ENCODE data around the gene STX18. TPM values are rescaled to one million over a fixed set of nuclear protein-coding genes. Genes with fewer than 3 reads are reported as not detected.

STX18 gene
- total and polyA plus RNA-seq, 4 donors, result 21.2 to 36.0 (median 27.9) TPM

- Histone ChIP-seq H3K9me3 (ENCODE audit: control insufficient read depth, low read length) (no peaks in the 10 kb centered on the region), H3K4me3 (ENCODE audit: low read length in 2 of 2) (no peak overlapping the region), H3K27ac (ENCODE audit: low read depth in 1 of 2, low read length in 2 of 2) (no peak overlapping the region), H3K36me3 (ENCODE audit: control insufficient read depth in 1 of 2, insufficient read depth in 2 of 2, low read length in 1 of 2) (no peaks in the 10 kb centered on the region), H3K4me1 (ENCODE audit: control insufficient read depth in 1 of 2, insufficient read depth in 2 of 2, low read length in 2 of 2) (no peaks in the 10 kb centered on the region), H3K27me3 (ENCODE audit: control insufficient read depth in 1 of 2, insufficient read depth in 2 of 2, low read length in 1 of 2) (no peaks in the 10 kb centered on the region)
- intact Hi-C loops (cut with DNase I), result no loop called here
- no peak for DNase-seq
- WGBS, 2 donors, result 75 to 83% methylated on average over 3 of the region's 3 CpGs
- ATAC-seq (ENCODE audit: low FRiP score), result no peak
These were observed 54.9 kb downstream of the STX18 start for GRCh38 chr4:4486969-4487368.

GRCh38 chr4:4485806-4486205 lies 56.0 kb downstream of the STX18 start:
- Histone ChIP-seq H3K4me3 (ENCODE audit: low read length in 2 of 2) (no peak overlapping the region), H3K36me3 (ENCODE audit: control insufficient read depth in 1 of 2, insufficient read depth in 2 of 2, low read length in 1 of 2) (no peaks in the 10 kb centered on the region), H3K4me1 (ENCODE audit: control insufficient read depth in 1 of 2, insufficient read depth in 2 of 2, low read length in 2 of 2) (no peaks in the 10 kb centered on the region), H3K27ac (ENCODE audit: low read depth in 1 of 2, low read length in 2 of 2) (no peak overlapping the region), H3K9me3 (ENCODE audit: control insufficient read depth, low read length) (no peaks in the 10 kb centered on the region), H3K27me3 (ENCODE audit: control insufficient read depth in 1 of 2, insufficient read depth in 2 of 2, low read length in 1 of 2) (no peaks in the 10 kb centered on the region)
- DNase-seq, result no peak
- intact Hi-C loops (cut with DNase I), result no loop called here
- 92 to 93% methylated on average over 10 of the region's 10 CpGs for WGBS, 2 donors
- ATAC-seq (ENCODE audit: low FRiP score), result no peak

GRCh38 chr4:4481399-4481994 lies 60.4 kb downstream of the STX18 start:
- WGBS, 2 donors, result 58 to 60% methylated on average over 3 of the region's 3 CpGs
- no peaks in the 10 kb centered on the region for H3K9me3 ChIP-seq (ENCODE audit: control insufficient read depth, low read length)
- no peaks in the 10 kb centered on the region for H3K27me3 ChIP-seq (ENCODE audit: control insufficient read depth in 1 of 2, insufficient read depth in 2 of 2, low read length in 1 of 2)
- no peak overlapping the region for H3K4me3 ChIP-seq (ENCODE audit: low read length in 2 of 2)
- DNase-seq (no peak), ATAC-seq (ENCODE audit: low FRiP score) (no peak)
- H3K27ac ChIP-seq (ENCODE audit: low read depth in 1 of 2, low read length in 2 of 2), result no peak overlapping the region
- intact Hi-C loops (cut with DNase I), result no loop called here
- no peaks in the 10 kb centered on the region for H3K4me1 ChIP-seq (ENCODE audit: control insufficient read depth in 1 of 2, insufficient read depth in 2 of 2, low read length in 2 of 2)
- H3K36me3 ChIP-seq (ENCODE audit: control insufficient read depth in 1 of 2, insufficient read depth in 2 of 2, low read length in 1 of 2), result no peaks in the 10 kb centered on the region

- 53% methylated on average over 6 of the region's 6 CpGs for WGBS, 2 donors
- H3K27ac ChIP-seq (ENCODE audit: low read depth in 1 of 2, low read length in 2 of 2), result no peak overlapping the region
These were observed 61.0 kb downstream of the STX18 start for GRCh38 chr4:4480685-4481398.

GRCh38 chr4:4480205-4480604 lies 61.6 kb downstream of the STX18 start:
- ATAC-seq (ENCODE audit: low FRiP score) (no peak), DNase-seq (no peak)
- H3K27me3 ChIP-seq (ENCODE audit: control insufficient read depth in 1 of 2, insufficient read depth in 2 of 2, low read length in 1 of 2), result no peaks in the 10 kb centered on the region
- H3K4me3 ChIP-seq (ENCODE audit: low read length in 2 of 2), result no peak overlapping the region
- H3K4me1 ChIP-seq (ENCODE audit: control insufficient read depth in 1 of 2, insufficient read depth in 2 of 2, low read length in 2 of 2), result no peaks in the 10 kb centered on the region
- 81 to 83% methylated on average over 7 of the region's 7 CpGs for WGBS, 2 donors
- H3K9me3 ChIP-seq (ENCODE audit: control insufficient read depth, low read length), result no peaks in the 10 kb centered on the region
- no peaks in the 10 kb centered on the region for H3K36me3 ChIP-seq (ENCODE audit: control insufficient read depth in 1 of 2, insufficient read depth in 2 of 2, low read length in 1 of 2)
- no peak overlapping the region for H3K27ac ChIP-seq (ENCODE audit: low read depth in 1 of 2, low read length in 2 of 2)
- intact Hi-C loops (cut with DNase I), result no loop called here

More at GRCh38 chr4:4480685-4481398, 61.0 kb downstream of the STX18 start:
- ATAC-seq (ENCODE audit: low FRiP score), result no peak
- no peak overlapping the region for H3K4me3 ChIP-seq (ENCODE audit: low read length in 2 of 2)
- H3K36me3 ChIP-seq (ENCODE audit: control insufficient read depth in 1 of 2, insufficient read depth in 2 of 2, low read length in 1 of 2), result no peaks in the 10 kb centered on the region
- H3K27me3 ChIP-seq (ENCODE audit: control insufficient read depth in 1 of 2, insufficient read depth in 2 of 2, low read length in 1 of 2), result no peaks in the 10 kb centered on the region
- H3K4me1 ChIP-seq (ENCODE audit: control insufficient read depth in 1 of 2, insufficient read depth in 2 of 2, low read length in 2 of 2), result no peaks in the 10 kb centered on the region
- intact Hi-C loops (cut with DNase I), result no loop called here
- no peak for DNase-seq
- H3K9me3 ChIP-seq (ENCODE audit: control insufficient read depth, low read length), result no peaks in the 10 kb centered on the region

- ATAC-seq (ENCODE audit: low FRiP score) (no peak), DNase-seq (no peak)
- H3K4me3 ChIP-seq (ENCODE audit: low read length in 2 of 2), result no peak overlapping the region
- no peaks in the 10 kb centered on the region for H3K9me3 ChIP-seq (ENCODE audit: control insufficient read depth, low read length)
- H3K4me1 ChIP-seq (ENCODE audit: control insufficient read depth in 1 of 2, insufficient read depth in 2 of 2, low read length in 2 of 2), result no peaks in the 10 kb centered on the region
- no peaks in the 10 kb centered on the region for H3K36me3 ChIP-seq (ENCODE audit: control insufficient read depth in 1 of 2, insufficient read depth in 2 of 2, low read length in 1 of 2)
- H3K27ac ChIP-seq (ENCODE audit: low read depth in 1 of 2, low read length in 2 of 2), result no peak overlapping the region
- H3K27me3 ChIP-seq (ENCODE audit: control insufficient read depth in 1 of 2, insufficient read depth in 2 of 2, low read length in 1 of 2), result no peaks in the 10 kb centered on the region
- intact Hi-C loops (cut with DNase I), result no loop called here
- WGBS, 2 donors, result 96 to 97% methylated on average over 2 of the region's 2 CpGs
These were observed 62.5 kb downstream of the STX18 start for GRCh38 chr4:4479366-4479765.

GRCh38 chr4:4477796-4478195 lies 64.1 kb downstream of the STX18 start:
- Histone ChIP-seq H3K4me3 (ENCODE audit: low read length in 2 of 2) (no peak overlapping the region), H3K27ac (ENCODE audit: low read depth in 1 of 2, low read length in 2 of 2) (no peak overlapping the region), H3K36me3 (ENCODE audit: control insufficient read depth in 1 of 2, insufficient read depth in 2 of 2, low read length in 1 of 2) (no peaks in the 10 kb centered on the region), H3K4me1 (ENCODE audit: control insufficient read depth in 1 of 2, insufficient read depth in 2 of 2, low read length in 2 of 2) (no peaks in the 10 kb centered on the region), H3K9me3 (ENCODE audit: control insufficient read depth, low read length) (no peaks in the 10 kb centered on the region), H3K27me3 (ENCODE audit: control insufficient read depth in 1 of 2, insufficient read depth in 2 of 2, low read length in 1 of 2) (no peaks in the 10 kb centered on the region)
- ATAC-seq (ENCODE audit: low FRiP score) (no peak), DNase-seq (no peak)
- 77 to 84% methylated on average over 10 of the region's 10 CpGs for WGBS, 2 donors
- intact Hi-C loops (cut with DNase I), result no loop called here

- intact Hi-C loops (cut with DNase I), result no loop called here
- Histone ChIP-seq H3K36me3 (ENCODE audit: control insufficient read depth in 1 of 2, insufficient read depth in 2 of 2, low read length in 1 of 2) (no peaks in the 10 kb centered on the region), H3K27ac (ENCODE audit: low read depth in 1 of 2, low read length in 2 of 2) (no peak overlapping the region), H3K4me3 (ENCODE audit: low read length in 2 of 2) (no peak overlapping the region), H3K4me1 (ENCODE audit: control insufficient read depth in 1 of 2, insufficient read depth in 2 of 2, low read length in 2 of 2) (no peaks in the 10 kb centered on the region), H3K27me3 (ENCODE audit: control insufficient read depth in 1 of 2, insufficient read depth in 2 of 2, low read length in 1 of 2) (no peaks in the 10 kb centered on the region), H3K9me3 (ENCODE audit: control insufficient read depth, low read length) (no peaks in the 10 kb centered on the region)
- 26 to 29% methylated on average over 3 of the region's 3 CpGs for WGBS, 2 donors
- no peak for DNase-seq
- ATAC-seq (ENCODE audit: low FRiP score), result no peak
These were observed 64.5 kb downstream of the STX18 start for GRCh38 chr4:4477391-4477790.

GRCh38 chr4:4474476-4474875 lies 67.4 kb downstream of the STX18 start:
- Histone ChIP-seq H3K4me1 (ENCODE audit: control insufficient read depth in 1 of 2, insufficient read depth in 2 of 2, low read length in 2 of 2) (no peaks in the 10 kb centered on the region), H3K27ac (ENCODE audit: low read depth in 1 of 2, low read length in 2 of 2) (no peak overlapping the region), H3K4me3 (ENCODE audit: low read length in 2 of 2) (no peak overlapping the region), H3K36me3 (ENCODE audit: control insufficient read depth in 1 of 2, insufficient read depth in 2 of 2, low read length in 1 of 2) (peaks cover 6 to 9% of the 10 kb centered on the region in 2 donors), H3K27me3 (ENCODE audit: control insufficient read depth in 1 of 2, insufficient read depth in 2 of 2, low read length in 1 of 2) (no peaks in the 10 kb centered on the region), H3K9me3 (ENCODE audit: control insufficient read depth, low read length) (no peaks in the 10 kb centered on the region)
- intact Hi-C loops (cut with DNase I), result no loop called here
- ATAC-seq (ENCODE audit: low FRiP score) (no peak), DNase-seq (no peak)
- 94% methylated on average over 3 of the region's 3 CpGs for WGBS, 2 donors

Data from aorta (tissue), 5 donors.